Astrocyte of the cerebellum (primary cell): ENCODE results near the gene CLDN20.
A peak's percentile ranks its signal among the peaks of the same experiment; 100 is the strongest.
"Not testable (repeated sequence)": the region's sequence is repeated elsewhere in the genome, so short reads cannot be mapped to it uniquely, and the experiment has no call there.

Experiments
- DNase-seq: peaks from one replicate; pipeline ENCODE4 v3.0.0-alpha.2; 2011; ENCODE audit warnings: low read depth
- H3K4me3 ChIP-seq: 2 replicates; pipeline ENCODE4 v1.5.1; 2011; ENCODE audit warnings: mild to moderate bottlenecking, low read depth, low read length, moderate library complexity
- in situ Hi-C: cut with HindIII; loops from 2 replicates; pipeline ENCODE4 v1.10.0; 2017; ENCODE audit warnings: low sequenced_read_pairs
- TF ChIP-seq, protein P1 (sequence below): IDR thresholded peaks from 2 replicates; pipeline ENCODE4 v1.5.1; 2012; ENCODE audit warnings: low read length, low read depth, moderate library complexity, mild to moderate bottlenecking; ENCODE audit errors: missing control alignments

CLDN20 gene

GRCh38 chr6:155301867-155302266, 38.1 kb downstream of the CLDN20 start:
- H3K4me3 ChIP-seq = no peak overlapping the region
- TF ChIP-seq, protein P1, sequence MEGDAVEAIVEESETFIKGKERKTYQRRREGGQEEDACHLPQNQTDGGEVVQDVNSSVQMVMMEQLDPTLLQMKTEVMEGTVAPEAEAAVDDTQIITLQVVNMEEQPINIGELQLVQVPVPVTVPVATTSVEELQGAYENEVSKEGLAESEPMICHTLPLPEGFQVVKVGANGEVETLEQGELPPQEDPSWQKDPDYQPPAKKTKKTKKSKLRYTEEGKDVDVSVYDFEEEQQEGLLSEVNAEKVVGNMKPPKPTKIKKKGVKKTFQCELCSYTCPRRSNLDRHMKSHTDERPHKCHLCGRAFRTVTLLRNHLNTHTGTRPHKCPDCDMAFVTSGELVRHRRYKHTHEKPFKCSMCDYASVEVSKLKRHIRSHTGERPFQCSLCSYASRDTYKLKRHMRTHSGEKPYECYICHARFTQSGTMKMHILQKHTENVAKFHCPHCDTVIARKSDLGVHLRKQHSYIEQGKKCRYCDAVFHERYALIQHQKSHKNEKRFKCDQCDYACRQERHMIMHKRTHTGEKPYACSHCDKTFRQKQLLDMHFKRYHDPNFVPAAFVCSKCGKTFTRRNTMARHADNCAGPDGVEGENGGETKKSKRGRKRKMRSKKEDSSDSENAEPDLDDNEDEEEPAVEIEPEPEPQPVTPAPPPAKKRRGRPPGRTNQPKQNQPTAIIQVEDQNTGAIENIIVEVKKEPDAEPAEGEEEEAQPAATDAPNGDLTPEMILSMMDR = no peak
- peak; percentile 79 for DNase-seq
- in situ Hi-C loops = no loop called here

DNA sequence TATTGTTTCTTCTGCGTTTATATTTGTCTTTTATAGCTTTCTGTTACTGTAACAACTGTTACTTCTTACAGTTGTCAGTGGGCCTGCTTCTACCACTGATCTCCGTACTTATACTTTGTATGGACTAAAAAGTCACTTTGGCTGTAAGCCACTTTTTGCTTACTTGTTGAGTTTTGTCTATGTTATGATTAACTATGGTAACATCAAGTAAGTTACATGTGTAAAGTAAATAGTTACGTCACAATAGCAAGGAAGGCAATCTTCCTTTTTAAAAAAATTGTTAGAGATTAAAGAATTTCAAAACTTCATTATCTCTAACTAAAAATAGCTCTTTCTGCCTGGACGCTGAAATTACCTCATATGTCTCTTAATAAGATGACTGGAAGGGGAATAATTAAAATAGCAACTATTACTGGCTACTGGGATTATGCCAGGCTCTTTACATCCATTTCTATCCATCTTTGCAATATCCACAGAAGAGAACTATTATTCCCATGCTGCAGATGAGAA, 39.6 kb downstream of the CLDN20 start:
- in situ Hi-C loops = no loop called here
- DNase-seq = no peak

DNA sequence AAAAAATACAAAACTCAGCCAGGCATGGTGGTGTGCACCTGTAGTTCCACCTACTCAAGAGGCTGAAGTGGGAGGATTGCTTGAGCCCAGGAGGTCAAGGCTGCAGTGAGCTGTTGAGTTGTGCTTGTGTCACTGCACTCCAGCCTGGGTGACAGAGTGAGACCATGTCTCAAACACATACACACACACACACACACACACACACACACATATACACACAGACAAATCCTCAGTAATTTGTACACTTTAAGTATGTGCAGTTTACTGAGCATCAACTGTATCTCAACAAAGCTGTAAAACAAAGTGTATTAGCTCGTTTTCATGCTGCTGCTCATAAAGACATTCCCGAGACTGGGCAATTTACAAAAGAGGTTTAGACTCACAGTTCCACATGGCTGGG, 43.1 kb downstream of the CLDN20 start:
- in situ Hi-C loops = no loop called here
- no peak for DNase-seq
- TF ChIP-seq, protein P1 = no peak
- no peak overlapping the region for H3K4me3 ChIP-seq

More for the DNA sequence above, 39.6 kb downstream of the CLDN20 start:
- TF ChIP-seq, protein P1 = no peak
- H3K4me3 ChIP-seq = no peak overlapping the region

DNA sequence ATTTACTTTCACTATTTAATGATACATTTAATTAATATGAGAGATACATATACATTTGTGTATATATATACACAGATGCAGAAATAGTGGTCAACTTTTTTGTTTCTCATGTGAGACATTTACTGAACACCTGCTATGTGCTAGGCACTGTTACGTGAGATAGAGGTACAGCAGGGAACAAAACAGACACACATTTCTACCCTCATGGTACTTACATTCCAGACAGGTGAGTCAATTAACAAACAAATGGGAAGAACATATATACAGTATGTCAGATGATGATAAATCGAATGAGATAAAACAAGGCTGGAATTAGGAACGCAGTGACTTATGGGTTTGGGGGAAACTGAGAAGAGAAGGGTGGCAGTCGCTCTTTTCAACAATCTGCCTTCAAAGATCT, 45.3 kb downstream of the CLDN20 start:
- TF ChIP-seq, protein P1 = no peak
- in situ Hi-C loops = no loop called here
- H3K4me3 ChIP-seq = no peak overlapping the region
- DNase-seq = no peak

DNA sequence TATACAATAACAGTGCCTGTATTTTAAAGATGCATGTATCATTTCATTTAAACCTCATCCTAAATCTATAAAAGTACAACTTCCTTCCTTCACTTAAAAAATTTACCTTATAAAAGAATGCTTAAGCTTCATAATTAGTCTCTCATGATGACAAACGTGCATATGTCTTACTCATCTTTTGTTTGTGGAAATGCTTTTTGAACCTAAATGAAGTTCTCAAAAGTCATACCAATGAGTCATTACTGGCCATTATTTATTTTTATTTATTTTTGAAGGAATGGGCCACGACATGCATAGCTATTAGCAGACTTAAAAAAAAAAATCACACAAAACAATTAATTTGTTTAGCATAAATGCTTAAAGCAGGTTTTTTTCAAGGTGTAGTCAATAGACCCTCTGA, 46.8 kb downstream of the CLDN20 start:
- no peak overlapping the region for H3K4me3 ChIP-seq
- in situ Hi-C loops = no loop called here
- no peak for DNase-seq
- TF ChIP-seq, protein P1 = no peak

- no peak overlapping the region for H3K4me3 ChIP-seq
- no peak for DNase-seq
- in situ Hi-C loops = no loop called here
- TF ChIP-seq, protein P1 = no peak
These were observed 47.3 kb downstream of the CLDN20 start for GRCh38 chr6:155311086-155311485.

DNA sequence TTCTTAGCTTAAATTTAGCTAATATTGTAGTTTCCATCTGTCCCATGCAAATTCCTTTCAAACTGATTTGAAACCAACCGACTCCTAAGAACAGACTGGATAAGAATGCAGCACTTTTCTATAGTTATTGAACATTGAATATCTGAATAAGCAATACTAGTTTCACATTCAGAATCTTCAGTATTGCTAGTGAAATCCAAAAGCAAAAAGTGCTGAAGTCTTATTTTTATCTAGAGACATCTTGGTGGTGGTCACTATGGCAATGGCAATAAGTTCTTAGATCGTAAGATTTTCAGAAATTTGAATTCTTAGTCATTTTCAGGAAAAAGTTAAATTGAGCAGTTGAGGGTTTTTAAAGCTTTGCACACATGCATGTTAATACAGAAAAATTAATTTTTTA, 47.8 kb downstream of the CLDN20 start:
- no peak overlapping the region for H3K4me3 ChIP-seq
- in situ Hi-C loops = no loop called here
- DNase-seq = no peak
- TF ChIP-seq, protein P1 = no peak

DNA sequence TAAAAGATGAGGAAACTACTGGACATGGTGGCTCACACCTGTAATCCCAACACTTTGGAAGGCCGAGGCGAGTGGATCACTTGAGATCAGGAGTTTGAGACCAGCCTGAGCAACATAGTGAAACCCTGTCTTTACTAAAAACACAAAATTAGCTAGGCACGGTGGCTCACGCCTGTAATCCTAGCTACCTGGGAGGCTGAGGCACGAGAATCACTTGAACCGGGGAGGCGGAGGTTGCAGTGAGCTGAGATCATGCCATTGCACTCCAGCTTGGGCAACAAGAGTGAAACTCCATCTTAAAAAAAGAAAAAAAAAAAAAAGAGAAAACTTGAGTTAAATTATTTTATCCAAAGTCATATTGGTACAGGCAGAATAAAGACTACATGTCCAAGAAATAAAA, 49.1 kb downstream of the CLDN20 start:
- H3K4me3 ChIP-seq, in situ Hi-C loops, DNase-seq: not testable (repeated sequence)
